ENCODE data around the gene IFT20. TPM values are rescaled to one million over a fixed set of nuclear protein-coding genes. Genes with fewer than 3 reads are reported as not detected.

IFT20 gene
- total and polyA plus RNA-seq, 12 donors = 8.5 to 38.2 (median 11.2) TPM

DNA sequence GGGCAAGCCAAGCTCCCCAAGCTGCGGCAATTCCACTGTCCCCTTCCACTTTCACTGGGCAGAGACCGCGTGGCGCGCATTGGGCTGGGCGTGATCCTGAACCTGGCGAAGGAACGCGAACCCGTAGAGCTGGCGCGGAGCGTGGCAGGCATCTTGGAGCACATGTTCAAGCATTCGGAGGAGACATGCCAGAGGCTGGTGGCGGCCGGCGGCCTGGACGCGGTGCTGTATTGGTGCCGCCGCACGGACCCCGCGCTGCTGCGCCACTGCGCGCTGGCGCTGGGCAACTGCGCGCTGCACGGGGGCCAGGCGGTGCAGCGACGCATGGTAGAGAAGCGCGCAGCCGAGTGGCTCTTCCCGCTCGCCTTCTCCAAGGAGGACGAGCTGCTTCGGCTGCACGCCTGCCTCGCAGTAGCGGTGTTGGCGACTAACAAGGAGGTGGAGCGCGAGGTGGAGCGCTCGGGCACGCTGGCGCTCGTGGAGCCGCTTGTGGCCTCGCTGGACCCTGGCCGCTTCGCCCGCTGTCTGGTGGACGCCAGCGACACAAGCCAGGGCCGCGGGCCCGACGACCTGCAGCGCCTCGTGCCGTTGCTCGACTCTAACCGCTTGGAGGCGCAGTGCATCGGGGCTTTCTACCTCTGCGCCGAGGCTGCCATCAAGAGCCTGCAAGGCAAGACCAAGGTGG is 46.0 kb upstream of the IFT20 start:
- intact Hi-C loops (cut with DNase I) = no loop called here
- Histone ChIP-seq H3K4me1 (peaks cover 0 to 29% (median 10%) of the 10 kb centered on the region in 9 donors), H3K9me3 (no peaks in the 10 kb centered on the region), H3K36me3 (peaks cover 0 to 11% (median 0%) of the 10 kb centered on the region in 9 donors), H3K27ac (no peak overlapping the region), H3K4me3 (peak overlapping the region in 6 of 10 donors; percentile 7 to 30 (median 16)), H3K27me3 (peaks cover 0 to 12% (median 0%) of the 10 kb centered on the region in 7 donors)
- ATAC-seq (peak in 3 of 8 donors; percentile 19 to 43 (median 42)), DNase-seq (no peak)
- TF ChIP-seq, protein P1, sequence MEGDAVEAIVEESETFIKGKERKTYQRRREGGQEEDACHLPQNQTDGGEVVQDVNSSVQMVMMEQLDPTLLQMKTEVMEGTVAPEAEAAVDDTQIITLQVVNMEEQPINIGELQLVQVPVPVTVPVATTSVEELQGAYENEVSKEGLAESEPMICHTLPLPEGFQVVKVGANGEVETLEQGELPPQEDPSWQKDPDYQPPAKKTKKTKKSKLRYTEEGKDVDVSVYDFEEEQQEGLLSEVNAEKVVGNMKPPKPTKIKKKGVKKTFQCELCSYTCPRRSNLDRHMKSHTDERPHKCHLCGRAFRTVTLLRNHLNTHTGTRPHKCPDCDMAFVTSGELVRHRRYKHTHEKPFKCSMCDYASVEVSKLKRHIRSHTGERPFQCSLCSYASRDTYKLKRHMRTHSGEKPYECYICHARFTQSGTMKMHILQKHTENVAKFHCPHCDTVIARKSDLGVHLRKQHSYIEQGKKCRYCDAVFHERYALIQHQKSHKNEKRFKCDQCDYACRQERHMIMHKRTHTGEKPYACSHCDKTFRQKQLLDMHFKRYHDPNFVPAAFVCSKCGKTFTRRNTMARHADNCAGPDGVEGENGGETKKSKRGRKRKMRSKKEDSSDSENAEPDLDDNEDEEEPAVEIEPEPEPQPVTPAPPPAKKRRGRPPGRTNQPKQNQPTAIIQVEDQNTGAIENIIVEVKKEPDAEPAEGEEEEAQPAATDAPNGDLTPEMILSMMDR (IDR thresholded peaks at IDR 0.05) = peak in 5 of 9 donors; percentile 14 to 32 (median 22)
- 18 to 31% methylated on average over 72 of the region's 72 CpGs for WGBS, 2 donors

DNA sequence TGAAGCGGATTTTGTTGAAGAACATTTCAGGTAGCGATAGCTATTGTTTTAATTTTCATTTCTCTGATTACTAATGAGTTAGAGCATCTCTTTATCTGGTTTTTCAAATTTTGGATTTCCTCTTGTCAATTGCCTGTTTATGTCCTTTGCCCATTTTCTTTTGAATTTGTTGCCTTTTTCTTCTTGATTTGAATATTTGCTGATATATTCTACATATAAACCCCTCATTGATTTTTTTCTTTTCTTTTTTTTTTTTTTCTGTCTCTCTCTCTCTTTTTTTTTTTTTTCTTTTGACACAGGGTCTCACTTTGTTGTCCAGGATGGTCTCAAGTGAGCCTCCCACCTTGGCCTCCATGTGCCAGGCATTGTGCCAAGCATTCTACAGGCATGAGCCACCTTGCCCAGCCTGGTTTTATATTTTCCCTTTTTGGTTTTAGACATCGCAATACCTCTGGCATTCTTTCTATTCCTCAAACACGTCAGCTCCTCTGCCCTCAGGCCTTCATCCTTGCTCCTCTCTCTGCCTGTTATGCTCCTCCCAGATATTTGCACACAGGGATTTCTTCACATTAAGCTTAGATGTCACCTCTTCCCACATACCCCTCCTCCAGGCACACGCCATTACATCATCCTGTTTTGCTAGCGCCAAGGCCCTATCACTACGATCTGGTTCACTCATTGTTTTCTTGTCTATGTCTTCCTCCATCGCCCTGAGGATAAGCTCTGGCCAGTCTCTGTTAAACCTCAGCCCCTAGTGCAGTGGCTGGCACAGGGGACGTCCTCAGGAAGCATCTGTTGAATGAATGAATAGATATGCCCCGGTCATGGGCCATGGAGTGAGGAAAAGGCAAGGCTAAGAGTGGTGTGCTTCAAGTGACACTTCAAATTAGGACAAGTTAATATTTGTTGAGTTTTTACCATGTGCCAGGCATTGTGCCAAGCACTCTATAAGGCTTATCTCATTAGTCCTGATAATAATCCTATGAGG is 44.8 kb upstream of the IFT20 start:
- peaks cover 0 to 11% (median 0%) of the 10 kb centered on the region in 9 donors for H3K36me3 ChIP-seq
- ATAC-seq (no peak), DNase-seq (no peak)
- 74 to 76% methylated on average over 10 of the region's 10 CpGs for WGBS, 2 donors
- TF ChIP-seq, protein P1 (IDR thresholded peaks at IDR 0.05) = no peak
- peaks cover 0 to 12% (median 0%) of the 10 kb centered on the region in 7 donors for H3K27me3 ChIP-seq
- no peaks in the 10 kb centered on the region for H3K9me3 ChIP-seq
- H3K4me1 ChIP-seq = peaks cover 0 to 23% (median 10%) of the 10 kb centered on the region in 9 donors
- intact Hi-C loops (cut with DNase I) = no loop called here
- H3K27ac ChIP-seq = no peak overlapping the region
- H3K4me3 ChIP-seq = no peak overlapping the region

DNA sequence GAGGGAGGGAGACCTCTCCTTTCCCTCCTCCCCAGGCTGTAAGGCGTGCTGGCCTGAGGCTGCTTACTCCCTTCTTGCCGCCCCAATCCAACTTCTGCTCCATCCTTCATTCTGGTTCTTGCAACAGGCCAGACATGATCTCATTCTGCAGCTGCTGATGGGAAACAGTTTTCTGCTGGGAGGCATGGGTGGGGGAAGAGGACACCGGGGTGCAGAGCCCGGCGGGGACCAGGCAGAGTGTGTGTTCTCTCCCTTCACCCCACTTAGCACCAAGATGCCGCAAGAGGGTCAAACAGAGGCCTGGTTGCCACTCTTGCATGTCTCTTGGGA is 37.6 kb upstream of the IFT20 start:
- TF ChIP-seq, protein P1 (IDR thresholded peaks at IDR 0.05) = no peak
- Histone ChIP-seq H3K9me3 (no peaks in the 10 kb centered on the region), H3K27ac (no peak overlapping the region), H3K4me1 (peaks cover 4 to 40% (median 29%) of the 10 kb centered on the region in 9 donors), H3K4me3 (peak overlapping the region in 6 of 10 donors; percentile 48 to 74 (median 67)), H3K36me3 (peaks cover 0 to 4% (median 0%) of the 10 kb centered on the region in 9 donors), H3K27me3 (peaks cover 0 to 22% (median 0%) of the 10 kb centered on the region in 7 donors)
- DNase-seq (no peak), ATAC-seq (no peak)
- intact Hi-C loops (cut with DNase I) = no loop called here
- WGBS, 2 donors = 87 to 88% methylated on average over 6 of the region's 6 CpGs
